ENCODE data around the gene COL23A1.
"Not testable (repeated sequence)": the region's sequence is repeated elsewhere in the genome, so short reads cannot be mapped to it uniquely, and the experiment has no call there.

Gene COL23A1

DNA sequence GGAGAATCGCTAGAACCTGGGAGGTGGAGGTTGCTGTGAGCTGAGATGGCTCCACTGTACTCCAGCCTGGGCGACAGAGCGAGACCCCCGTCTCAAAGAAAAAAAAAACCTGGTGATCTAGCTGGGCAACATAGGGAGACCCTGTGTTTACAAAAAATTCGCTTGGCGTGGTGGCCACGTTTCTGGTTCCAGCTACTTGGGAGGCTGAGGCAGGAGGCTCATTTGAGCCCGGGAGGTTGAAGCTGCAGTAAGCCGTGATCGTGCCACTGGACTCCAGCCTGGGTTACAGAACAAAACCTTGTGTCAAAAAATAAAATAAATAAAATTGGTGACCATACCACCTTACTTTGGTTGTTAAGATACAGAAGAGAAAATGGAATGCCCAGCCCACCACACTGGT is 387.7 kb downstream of the COL23A1 start:
- no peak for DNase-seq

DNA sequence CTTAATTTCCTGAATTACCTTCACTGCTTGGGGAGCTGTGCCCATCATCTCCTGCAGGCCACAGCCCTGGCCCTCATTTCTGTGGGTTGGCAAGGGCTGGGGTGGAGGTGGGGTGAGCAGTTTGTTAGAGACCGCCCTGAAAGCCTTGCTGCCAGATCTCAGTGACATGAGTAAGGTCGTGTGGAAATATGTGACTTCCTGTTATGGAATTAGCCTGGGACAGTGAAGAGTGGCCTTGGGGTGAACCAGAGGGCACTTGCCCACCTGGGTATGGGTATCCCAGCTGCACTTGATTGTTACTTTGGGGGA is 388.3 kb downstream of the COL23A1 start:
- no peak for DNase-seq

DNA sequence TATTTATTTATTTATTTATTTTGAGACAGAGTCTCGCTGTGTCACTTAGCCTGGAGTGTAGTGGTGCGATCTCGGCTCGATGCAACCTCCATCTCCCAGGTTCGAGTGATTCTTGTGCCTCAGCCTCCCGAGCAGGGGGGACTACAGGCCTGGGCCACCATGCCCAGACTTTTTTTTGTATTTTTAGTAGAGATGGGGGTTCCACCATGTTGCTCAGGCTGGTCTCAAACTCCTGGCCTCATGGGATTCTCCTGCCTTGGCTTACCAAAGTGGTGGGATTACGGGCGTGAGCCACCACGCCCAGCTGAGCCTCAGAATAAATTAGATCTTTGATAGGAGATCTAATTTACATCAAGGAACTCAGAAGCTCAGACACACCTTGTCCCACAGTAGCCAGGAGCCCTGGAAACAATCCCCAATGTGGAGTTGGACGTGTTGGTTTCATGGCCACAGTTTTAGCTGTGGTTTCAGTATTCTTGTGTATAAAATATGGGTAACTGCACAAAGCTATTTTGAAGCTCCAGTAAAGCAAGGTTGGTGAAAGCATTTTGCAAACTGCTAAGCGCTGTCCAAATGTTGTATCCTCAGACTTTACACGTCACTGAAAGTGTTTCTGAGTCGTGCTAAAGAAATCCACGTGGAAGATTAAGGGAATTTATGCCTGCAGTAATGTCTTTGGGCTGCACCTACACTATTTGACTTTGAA is 388.8 kb downstream of the COL23A1 start:
- DNase-seq, result no peak

DNA sequence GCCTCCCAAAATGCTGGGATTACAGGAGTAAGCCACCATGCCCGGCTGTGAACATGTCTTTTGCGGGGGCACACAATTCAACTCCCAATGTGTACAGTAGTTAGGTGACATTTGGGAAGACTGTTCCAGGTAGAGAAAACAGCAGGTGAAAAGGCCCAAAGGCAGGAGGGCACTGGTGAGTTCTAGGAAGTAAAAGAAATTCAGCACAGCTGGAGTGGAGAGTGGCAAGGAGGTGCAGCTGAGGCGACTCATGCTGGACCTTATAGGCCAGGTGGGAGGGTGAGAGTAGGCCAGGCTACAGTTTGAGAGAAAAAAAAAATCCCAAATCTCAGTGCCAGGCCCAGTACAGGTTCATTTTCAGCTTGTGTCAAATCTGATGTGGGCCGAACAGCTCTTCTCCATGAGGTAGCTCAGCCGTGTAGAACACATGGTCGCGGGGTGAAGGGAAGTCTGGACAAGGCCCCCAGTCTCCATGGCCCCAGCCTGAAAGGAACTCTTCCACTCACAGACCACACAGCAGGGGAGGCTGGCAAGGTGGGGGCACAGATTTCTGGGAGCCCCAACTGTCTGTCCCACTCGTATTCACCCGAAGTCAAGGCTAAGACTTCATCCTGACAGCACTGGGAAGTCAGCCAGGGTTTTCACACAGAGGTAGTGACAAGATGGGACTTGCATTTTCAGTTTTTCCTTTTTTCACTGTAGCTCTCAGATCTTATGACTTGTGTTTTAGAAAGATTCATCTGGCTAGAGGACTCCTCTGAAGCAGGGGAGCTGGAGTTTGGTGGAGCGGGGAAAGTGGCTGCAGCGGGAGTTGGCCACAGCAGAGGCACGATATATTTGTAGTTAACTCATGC is 390.4 kb downstream of the COL23A1 start:
- no peak for DNase-seq

DNA sequence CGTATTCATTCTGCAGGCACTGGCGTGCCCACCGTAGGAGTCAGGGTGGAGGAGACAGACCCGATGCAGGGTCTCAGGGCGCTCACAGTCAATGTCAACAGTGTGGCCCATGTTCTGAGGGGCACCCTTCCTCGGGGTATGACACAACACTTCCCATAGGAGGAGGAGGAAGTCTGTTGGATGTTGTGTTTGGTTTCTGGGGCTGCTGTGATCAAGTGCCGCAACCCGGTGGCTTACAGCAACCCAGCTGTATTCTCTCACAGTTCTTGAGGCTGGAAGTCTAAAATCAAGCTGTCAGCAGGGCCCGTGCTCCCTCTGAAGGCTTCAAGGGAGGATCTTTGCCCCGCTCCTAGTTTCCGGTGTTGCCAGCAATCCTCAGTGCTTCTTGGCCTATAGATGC is 391.5 kb downstream of the COL23A1 start:
- no peak for DNase-seq

DNA sequence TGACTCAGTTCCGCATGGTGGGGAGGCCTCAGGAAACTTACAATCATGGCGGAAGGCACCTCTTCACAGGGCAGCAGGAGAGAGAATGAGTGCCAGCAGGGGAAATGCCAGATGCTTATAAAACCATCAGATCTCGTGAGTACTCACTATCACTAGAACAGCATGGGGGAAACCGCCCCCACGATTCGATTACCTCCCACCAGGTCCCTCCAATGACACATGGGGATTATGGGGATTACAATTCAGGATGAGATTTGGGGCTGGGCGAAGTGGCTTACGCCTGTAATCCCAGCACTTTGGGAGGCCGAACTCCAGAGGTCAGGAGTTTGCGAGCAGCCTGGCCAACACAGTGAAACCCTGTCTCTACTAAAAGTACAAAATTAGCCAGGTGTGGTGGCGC is 392.0 kb downstream of the COL23A1 start:
- DNase-seq, result not testable (repeated sequence)

DNA sequence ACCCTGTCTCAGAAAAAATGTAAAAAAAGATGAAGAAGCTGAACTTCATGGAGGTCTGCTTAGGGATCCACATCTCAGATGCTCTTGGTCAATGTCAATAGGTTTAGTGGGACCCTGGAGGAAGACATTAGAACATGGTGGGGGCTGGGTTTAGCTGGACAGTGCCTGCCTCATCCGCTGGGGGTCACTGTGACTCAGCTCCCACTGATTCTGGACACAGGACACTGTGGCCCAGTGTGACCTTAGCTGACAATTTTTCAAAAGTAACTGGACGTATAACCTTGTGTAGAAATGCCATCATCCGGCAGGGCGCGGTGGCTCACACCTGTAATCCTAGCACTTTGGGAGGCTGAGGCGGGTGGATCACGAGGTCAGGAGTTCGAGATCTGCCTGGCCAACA is 393.2 kb downstream of the COL23A1 start:
- no peak for DNase-seq

DNA sequence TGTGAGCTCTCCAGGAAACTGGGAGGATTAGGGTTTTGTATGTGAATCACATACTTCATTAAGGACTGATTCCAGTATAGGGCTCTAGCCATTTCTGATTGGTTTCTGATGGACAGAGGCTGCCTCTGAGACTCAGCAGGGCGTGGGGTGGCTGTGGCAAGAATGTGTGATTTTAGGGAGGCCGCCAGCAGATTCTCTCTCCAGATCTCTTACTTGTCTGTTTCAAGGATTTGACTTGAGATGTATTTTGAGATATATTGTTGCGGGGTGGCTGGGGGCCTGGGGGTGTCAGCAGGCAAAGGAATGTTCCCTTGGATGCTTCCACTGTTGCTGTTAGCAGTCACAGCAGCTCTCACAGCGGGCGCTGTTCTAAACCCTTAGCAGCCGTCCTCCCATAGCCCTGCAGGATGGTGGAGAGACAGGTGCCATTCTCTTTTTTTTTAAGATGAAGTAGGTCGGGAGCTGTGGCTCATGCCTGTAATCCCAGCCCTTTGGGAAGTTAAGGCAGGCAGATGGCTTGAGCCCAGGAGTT is 393.8 kb downstream of the COL23A1 start:
- no peak for DNase-seq

DNA sequence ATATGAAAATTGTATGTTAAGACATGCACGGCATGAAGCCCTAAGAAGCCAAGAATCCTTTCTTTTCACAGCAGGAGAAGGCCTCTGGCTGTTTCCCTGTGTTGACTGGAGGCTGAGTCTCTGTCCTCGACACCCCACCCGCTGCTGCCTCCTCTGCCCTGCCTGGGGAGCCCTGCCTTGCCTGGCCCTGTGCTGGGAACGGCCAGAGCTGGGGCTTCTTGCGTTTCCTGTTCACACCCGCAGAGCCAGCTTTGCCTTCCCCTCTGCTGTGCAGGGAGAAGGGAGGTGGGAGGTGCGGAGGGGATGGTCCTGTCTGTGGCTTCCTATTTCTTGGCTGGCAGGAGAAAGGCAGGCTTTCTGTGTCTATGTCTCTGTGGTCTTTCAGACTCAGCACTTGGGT is 396.2 kb downstream of the COL23A1 start:
- DNase-seq, result no peak

DNA sequence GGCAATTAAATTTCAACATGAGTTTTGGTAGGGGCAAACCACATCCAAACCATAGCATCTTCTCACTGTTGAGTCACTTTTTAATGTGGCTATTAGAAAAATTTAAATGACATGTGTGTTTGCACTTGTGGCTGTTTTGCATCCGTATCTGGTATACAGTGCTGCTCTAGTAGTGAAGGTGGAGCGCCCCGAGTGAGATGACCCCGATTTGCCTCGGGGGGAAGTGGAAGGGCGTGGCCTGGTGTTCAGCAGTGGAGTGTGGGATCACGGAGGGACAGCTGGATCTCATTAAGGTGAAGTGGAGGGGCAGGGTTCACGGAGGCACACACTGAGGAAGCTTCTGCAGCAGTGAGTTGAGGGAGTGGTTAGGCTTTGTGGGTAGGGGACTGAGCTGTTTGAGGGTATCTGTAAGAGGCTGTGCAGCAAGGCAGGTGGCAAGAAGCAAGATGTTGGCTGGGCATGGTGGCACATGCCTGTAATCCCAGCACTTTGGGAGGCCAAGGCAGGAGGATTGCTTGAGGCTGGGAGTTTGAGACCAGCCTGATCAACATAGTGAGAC is 396.9 kb downstream of the COL23A1 start:
- DNase-seq, result no peak

DNA sequence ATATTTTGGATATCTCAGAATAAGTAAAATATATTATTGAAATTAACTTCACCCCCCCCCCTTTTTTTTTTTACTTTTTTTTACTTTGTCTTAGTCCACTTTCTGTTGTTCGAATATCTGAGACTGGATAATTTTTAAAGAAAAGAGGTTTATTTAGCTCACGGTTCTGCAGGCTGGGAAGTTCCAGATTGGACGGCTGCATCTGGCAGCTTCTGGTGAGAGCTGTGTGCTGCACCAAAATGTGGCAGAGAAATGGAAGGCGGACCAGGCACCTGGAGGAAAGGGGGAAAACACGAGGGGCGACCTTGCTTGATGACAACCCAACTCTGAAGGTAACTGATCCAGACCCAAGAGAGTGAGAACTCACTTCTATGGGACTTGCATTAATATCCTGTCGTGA is 397.4 kb downstream of the COL23A1 start:
- DNase-seq, result no peak

DNA sequence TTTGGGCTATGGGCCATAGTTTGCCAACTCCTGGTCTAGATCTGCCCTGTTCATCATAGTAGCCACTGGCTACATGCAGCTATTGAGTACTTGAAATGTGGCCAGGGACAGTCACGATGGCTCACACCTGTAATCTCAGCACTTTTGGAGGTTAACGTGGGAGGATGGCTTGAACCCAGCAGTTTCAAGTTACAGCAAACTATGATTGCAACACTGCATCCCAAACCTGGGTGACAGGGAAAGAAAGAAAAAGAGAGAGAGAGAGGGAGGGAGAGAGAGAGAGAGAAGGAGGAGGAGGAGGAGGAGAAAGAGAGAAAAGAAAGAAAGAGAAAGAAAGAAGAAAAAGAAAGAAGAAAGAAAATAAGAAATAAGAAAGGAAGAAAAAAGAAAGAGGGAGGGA is 397.9 kb downstream of the COL23A1 start:
- DNase-seq, result no peak

DNA sequence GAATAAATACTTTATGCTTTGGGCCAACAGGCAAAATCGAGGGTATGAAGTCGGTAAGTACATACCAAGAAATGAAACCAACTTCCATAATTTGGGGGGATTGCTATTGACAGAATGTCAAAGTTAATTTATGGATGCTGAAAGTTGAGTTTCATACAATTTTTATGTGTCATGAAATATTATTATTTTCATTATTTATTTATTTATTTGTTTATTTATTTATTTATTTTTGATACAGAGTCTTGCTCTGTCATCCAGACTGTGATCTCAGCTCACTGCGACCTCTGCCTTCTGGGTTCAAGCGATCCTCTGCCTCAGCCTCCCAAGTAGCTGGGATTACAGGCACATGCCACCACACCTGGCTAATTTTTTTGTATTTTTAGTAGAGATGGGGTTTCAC is 398.5 kb downstream of the COL23A1 start:
- DNase-seq, result no peak

DNA sequence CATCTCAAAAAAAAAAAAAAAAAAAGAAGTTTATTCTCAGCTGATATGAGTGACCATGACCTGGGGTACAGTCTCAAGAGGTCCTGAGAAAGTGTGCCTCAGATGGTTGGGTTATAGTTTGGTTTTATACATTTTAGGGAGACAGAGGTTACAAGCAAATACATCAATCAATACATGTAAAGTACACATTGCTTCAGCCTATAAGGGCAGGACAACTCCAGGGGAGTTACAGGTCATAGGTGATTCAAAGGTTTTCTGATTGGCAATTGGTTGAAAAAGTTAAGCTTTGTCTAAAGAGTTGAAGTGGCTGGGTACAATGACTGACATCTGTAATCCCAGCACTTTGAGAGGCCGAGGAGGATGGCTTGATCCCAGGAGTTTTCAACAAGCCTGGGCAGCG is 400.8 kb downstream of the COL23A1 start:
- no peak for DNase-seq

All from KG1 (cell line).